Measurements from ENCODE around the gene NUP188.

GRCh38 chr9:128946571-128947276 is 775 bp upstream of the NUP188 start:
- TF ChIP-seq POLR2A (IDR thresholded peaks at IDR 0.05) = no peak
- no peak for TF ChIP-seq CTCF (IDR thresholded peaks at IDR 0.05 in 8 of 11, conservative IDR thresholded peaks at IDR 0.05 in 3 of 11)
- no peak for TF ChIP-seq POLR2AphosphoS5 (IDR thresholded peaks at IDR 0.05)
